HepG2 (cell line): ENCODE measurements around the gene CABLES1. TPM values are rescaled to one million over a fixed set of nuclear protein-coding genes. Genes with fewer than 3 reads are reported as not detected.

Experiments
- ATAC-seq: fragments of 200-7000 bp; cut with Tn5 transposase; 3 replicates; pipeline ENCODE4 v1.9.1; 2020; ENCODE audit warnings: mild to moderate bottlenecking, moderate library complexity
- BruUV-seq: library from RNA; stranded (reverse); fragments of 400-500 nt; replicated peaks from 2 replicates; lab custom pipeline; 2021; lab: Mats Ljungman, UMichigan
- CTCF ChIA-PET: fragments of 300-600 bp; formaldehyde crosslinking; extraction: SDS; loops from one replicate; lab custom pipeline; 2021; ENCODE audit warnings: low total read pairs, inconsistent platforms, low intra/inter-chr PET ratio; lab: Yijun Ruan, JAX
- POLR2A ChIA-PET: fragments of 350-600 bp; sonication (Branson Sonifier 250); formaldehyde crosslinking; loops from one replicate; lab custom pipeline; 2020; ENCODE audit warnings: antibody characterized with exemption, inconsistent platforms; lab: Yijun Ruan, JAX
- DNase-seq: peaks from one replicate; pipeline ENCODE4 v3.0.0-alpha.2; 2015; ENCODE audit warnings: low spot score
- FAIRE-seq: peaks from 3 replicates; lab custom pipeline; 2011; peaks lifted over from hg19 to GRCh38; lab: Jason Lieb, UNC
- H2AFZ ChIP-seq: one replicate; pipeline ENCODE4 v1.6.1; 2011; ENCODE audit warnings: low read length, inconsistent platforms
- H3K27ac ChIP-seq: fragments of 300-600 bp; 3 replicates; pipeline ENCODE4 v1.8.0; 2011; ENCODE audit warnings: mixed run types, mild to moderate bottlenecking, mixed read lengths, low read length, inconsistent platforms; ENCODE audit not compliant: insufficient read depth; ENCODE audit errors: extremely low read length
- H3K27me3 ChIP-seq, 2 experiments: fragments of 200-600 bp in 1 of 2; 2 replicates in 1 of 2; 3 replicates in 1 of 2; pipeline versions ENCODE4 v1.6.0 to v1.8.0; 2011; ENCODE audit warnings: low read length in 2 of 2, mild to moderate bottlenecking in 2 of 2, moderate library complexity in 2 of 2, inconsistent platforms in 1 of 2; ENCODE audit not compliant: insufficient read depth in 2 of 2, control insufficient read depth in 1 of 2
- H3K36me3 ChIP-seq, 2 experiments: fragments of 200-600 bp in 1 of 2; replicated peaks in 1 of 2; 2 replicates in 1 of 2; 3 replicates in 1 of 2; pipeline versions ENCODE4 v1.5.1 to v1.8.0; 2011; ENCODE audit warnings: low read length in 2 of 2, inconsistent platforms in 1 of 2; ENCODE audit not compliant: insufficient read depth in 2 of 2, control insufficient read depth in 1 of 2
- H3K4me1 ChIP-seq: 2 replicates; pipeline ENCODE4 v1.5.1; 2012; ENCODE audit warnings: low read length, inconsistent platforms; ENCODE audit not compliant: insufficient read depth
- H3K4me2 ChIP-seq: 2 replicates; pipeline ENCODE4 v1.6.0; 2011; ENCODE audit warnings: low read depth, low read length, inconsistent platforms
- H3K4me3 ChIP-seq, 3 experiments: fragments of 200-600 bp in 1 of 3; sonication (generic), shearing (Covaris generic) in 1 of 3; replicated peaks in 1 of 3; 2 replicates each; pipeline ENCODE4 v1.5.1; 2011 to 2016; ENCODE audit warnings: low read length in 3 of 3, inconsistent platforms in 2 of 3, low read depth in 2 of 3, mild to moderate bottlenecking in 2 of 3, control low read depth in 1 of 3, mixed read lengths in 1 of 3; ENCODE audit not compliant: insufficient read depth in 1 of 3
- H3K79me2 ChIP-seq: one replicate; pipeline ENCODE4 v1.6.1; 2011; ENCODE audit warnings: low read length, inconsistent platforms; ENCODE audit not compliant: insufficient read depth
- H3K9ac ChIP-seq: 2 replicates; pipeline ENCODE4 v1.6.0; 2011; ENCODE audit warnings: mild to moderate bottlenecking, low read depth, low read length, inconsistent platforms; ENCODE audit not compliant: insufficient read depth
- H3K9me3 ChIP-seq: 2 replicates; pipeline ENCODE4 v1.5.1; 2012; ENCODE audit warnings: mild to moderate bottlenecking, low read length
- H4K20me1 ChIP-seq: 2 replicates; pipeline ENCODE4 v1.6.0; 2011; ENCODE audit warnings: inconsistent platforms, mild to moderate bottlenecking, low read length, moderate library complexity; ENCODE audit not compliant: insufficient read depth
- ARID2 ChIP-seq: sonication (generic); formaldehyde crosslinking; IDR thresholded peaks from 2 replicates; pipeline ENCODE4 v1.8.1; 2022; ENCODE audit warnings: mild to moderate bottlenecking, missing genetic modification reagents, borderline replicate concordance
- DRAP1 ChIP-seq: IDR thresholded peaks from 2 replicates; pipeline ENCODE4 v1.6.1; 2016; ENCODE audit warnings: missing genetic modification reagents, missing compliant biosample characterization
- GLI4 ChIP-seq: sonication (generic); formaldehyde crosslinking; IDR thresholded peaks from 2 replicates; pipeline ENCODE4 v1.5.1; 2020; ENCODE audit warnings: missing genetic modification reagents, mild to moderate bottlenecking, moderate library complexity, borderline replicate concordance
- HMGXB3 ChIP-seq: sonication (generic); formaldehyde crosslinking; IDR thresholded peaks from 2 replicates; pipeline ENCODE4 v1.4.0; 2020; ENCODE audit warnings: missing genetic modification reagents, borderline replicate concordance
- POLR2A ChIP-seq, 2 experiments: IDR thresholded peaks; 2 replicates each; pipeline ENCODE4 v1.6.1; 2011; ENCODE audit warnings: low read depth in 2 of 2, low read length in 2 of 2, mild to moderate bottlenecking in 1 of 2, moderate library complexity in 1 of 2; ENCODE audit not compliant: insufficient read depth in 1 of 2
- POLR2AphosphoS5 ChIP-seq: IDR thresholded peaks from 2 replicates; pipeline ENCODE4 v1.6.1; 2012; ENCODE audit warnings: low read depth, low read length
- POLR2G ChIP-seq: fragments of 200-400 bp; formaldehyde crosslinking; IDR thresholded peaks from 2 replicates; pipeline ENCODE4 v1.6.1; 2018; ENCODE audit warnings: mild to moderate bottlenecking, low read depth, low read length, moderate library complexity
- SNAPC4 ChIP-seq: sonication (generic); formaldehyde crosslinking; IDR thresholded peaks from 2 replicates; pipeline ENCODE4 v1.4.0; 2020; ENCODE audit warnings: mild to moderate bottlenecking, missing genetic modification reagents
- TFDP1 ChIP-seq: IDR thresholded peaks from 2 replicates; pipeline ENCODE4 v1.6.1; 2016; ENCODE audit warnings: missing compliant biosample characterization, missing genetic modification reagents, borderline replicate concordance
- ZFX ChIP-seq: sonication (generic); formaldehyde crosslinking; IDR thresholded peaks from 2 replicates; pipeline ENCODE4 v1.4.0; 2020; ENCODE audit warnings: mild to moderate bottlenecking, low read depth, missing genetic modification reagents, moderate library complexity
- ZNF343 ChIP-seq: sonication (generic); formaldehyde crosslinking; IDR thresholded peaks from 2 replicates; pipeline ENCODE4 v1.4.0; 2020; ENCODE audit warnings: mild to moderate bottlenecking, missing genetic modification reagents
- ZSCAN9 ChIP-seq: IDR thresholded peaks from 2 replicates; pipeline ENCODE4 v1.6.1; 2016; ENCODE audit warnings: borderline replicate concordance
- WGBS: methylation state at CpG from one replicate; pipeline ENCODE4 v1.1.6; 2017; ENCODE audit warnings: low lambda C conversion rate; 5-methylcytosine and 5-hydroxymethylcytosine counted together
- in situ Hi-C: cut with HindIII; loops from 2 replicates; pipeline ENCODE4 v1.10.0; 2017; ENCODE audit warnings: low pct_unique_long_range_greater_than_20kb; ENCODE audit not compliant: extremely low pct_ligation_motif_present
- intact Hi-C: fragments of 100-400 bp; cut with micrococcal nuclease; formaldehyde crosslinking; loops from one replicate; pipeline ENCODE4 v1.10.0; 2022; ENCODE audit not compliant: unreplicated experiment
- polyA plus RNA-seq, 8 experiments: library from polyadenylated mRNA; depleted of rRNA in 3 of 8; stranded (reverse) in 7 of 8; unstranded in 1 of 8; fragments of >200 nt; fragmentation: Illumina TruSeq in 4 of 8; extraction: Trizol in 4 of 8; gene quantifications; 2 replicates each; pipeline versions ENCODE4 v1.2.1 to v1.2.3, GENCODE V29; 2011 to 2016; ENCODE audit warnings: low read depth in 4 of 8, missing spikeins in 1 of 8, mixed read lengths in 1 of 8; ENCODE audit not compliant: insufficient read depth in 1 of 8
- total RNA-seq, 5 experiments: library from RNA; depleted of rRNA; stranded (reverse); fragments of >200 nt; fragmentation: Illumina TruSeq; extraction: Trizol; gene quantifications; 2 replicates each; pipeline ENCODE4 v1.2.3, GENCODE V29; 2016; ENCODE audit warnings: low read depth in 1 of 5

The CABLES1 gene
- total and polyA plus RNA-seq, 2 of the 13 experiments (the other 11 are each of a cell fraction or from before 2014, with no cell fraction given) = 14.7 to 25.8 TPM

GRCh38 chr18:23137097-23137635 is 1.9 kb downstream of the CABLES1 start:
- Histone ChIP-seq H3K27ac (peak overlapping the region; percentile 63), H3K9me3 (no peaks in the 10 kb centered on the region), H3K9ac (peak overlapping the region; percentile 86), H4K20me1 (no peaks in the 10 kb centered on the region), H3K79me2 (peaks cover 59% of the 10 kb centered on the region), H2AFZ (no peak overlapping the region), H3K4me1 (peaks cover 66% of the 10 kb centered on the region), H3K27me3 (no peaks in the 10 kb centered on the region; a peak in 1 of 5 replicates), H3K36me3 (no peaks in the 10 kb centered on the region), H3K4me2 (peak overlapping the region; percentile 100), H3K4me3 (peak overlapping the region; percentile 68 to 91 (median 83))
- ChIA-PET CTCF (no interaction called here), POLR2A (interaction anchor here (1.1 to 1.4 kb wide), 2 partner anchors 9 to 41 kb away, joined by 3 to 4 read pairs; no protein-coding TSS in a partner anchor)
- FAIRE-seq = peak; percentile 44
- WGBS = under 1% methylated on average over 12 of the region's 12 CpGs
- in situ Hi-C loops = loop anchor here (10.0 kb wide), 1 partner anchor 238 kb away; no protein-coding TSS in a partner anchor
- intact Hi-C loops = no loop called here
- TSS peak; percentile 46 for BruUV-seq
- no peak for ATAC-seq
- DNase-seq = no peak
- TF ChIP-seq POLR2A (IDR thresholded peaks at IDR 0.05; ENCODE audit: insufficient read depth in 1 of 2, low read depth in 2 of 2, low read length in 2 of 2) (peak in 1 of 2 experiments; percentile 17; a peak in 2 of 4 replicates), ZFX (CRISPR knock-in tag) (peak; percentile 30; the same call in 1 of the 2 replicates), ZNF343 (CRISPR knock-in tag) (no peak), ZSCAN9 (CRISPR knock-in tag) (0 out of 2 replicates have a peak, but pooled peaks have one; percentile 4), TFDP1 (CRISPR knock-in tag) (0 out of 2 replicates have a peak, but pooled peaks have one; percentile 9), POLR2G (0 out of 2 replicates have a peak, but pooled peaks have one; percentile 37), DRAP1 (CRISPR knock-in tag) (0 out of 2 replicates have a peak, but pooled peaks have one; percentile 35), POLR2AphosphoS5 (peak; percentile 53), ARID2 (CRISPR knock-in tag) (0 out of 2 replicates have a peak, but pooled peaks have one; percentile 11), SNAPC4 (CRISPR knock-in tag) (no peak), GLI4 (0 out of 2 replicates have a peak, but pooled peaks have one; percentile 9), HMGXB3 (CRISPR knock-in tag) (no peak)
